CMK (cell line): Measurements from ENCODE around the gene TSN.
"Not testable (repeated sequence)": the region's sequence is repeated elsewhere in the genome, so short reads cannot be mapped to it uniquely, and the experiment has no call there.

Experiments used
- DNase-seq: peaks from one replicate; pipeline ENCODE4 v3.0.0-alpha.2; 2010; ENCODE audit warnings: low read depth

TSN gene

DNA sequence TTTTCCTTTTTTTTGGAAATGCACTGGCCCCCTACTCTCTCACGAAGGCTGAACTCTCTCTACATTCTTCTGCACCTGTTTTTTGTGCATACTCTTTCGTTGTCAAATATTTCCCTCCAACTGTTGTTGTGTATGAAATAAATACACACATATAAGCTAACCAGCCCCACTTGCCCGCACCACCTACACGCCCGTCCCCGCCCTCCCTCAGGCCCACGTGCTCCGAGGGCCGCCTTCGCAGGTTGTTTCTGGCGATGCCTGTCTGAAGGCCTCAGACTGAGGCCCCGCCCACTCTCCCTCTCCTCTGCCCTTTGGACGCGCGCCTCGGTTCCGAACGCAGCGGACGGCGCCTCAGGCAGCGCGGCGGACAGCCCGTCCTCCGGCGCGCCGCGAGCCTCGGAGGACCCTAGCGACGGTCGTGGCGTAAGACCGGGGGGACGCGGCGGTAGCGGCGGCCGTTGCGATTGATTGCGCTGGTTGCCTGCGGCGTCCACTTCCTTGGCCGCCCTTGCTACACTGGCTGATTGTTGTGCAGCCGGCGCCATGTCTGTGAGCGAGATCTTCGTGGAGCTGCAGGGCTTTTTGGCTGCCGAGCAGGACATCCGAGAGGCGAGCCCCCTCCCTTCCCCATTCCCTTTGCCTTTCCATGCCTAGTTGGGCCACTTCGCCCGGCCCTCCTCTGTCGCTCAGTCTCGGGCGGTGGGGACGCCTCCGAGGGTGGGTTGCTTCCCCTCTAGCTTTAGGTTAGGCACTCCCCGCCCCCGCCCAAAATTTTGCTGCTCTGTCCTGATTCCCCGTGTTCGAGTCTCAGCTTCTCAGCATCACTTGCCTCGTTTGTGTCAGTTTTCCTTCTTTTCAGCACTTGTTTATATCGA is at the start of gene TSN:
Gene TSN (plus strand): TSS at position 415 of the 875 bp plus-strand sequence. CDS start 129 bp downstream, at position 544.
- peak; percentile 89 for DNase-seq

DNA sequence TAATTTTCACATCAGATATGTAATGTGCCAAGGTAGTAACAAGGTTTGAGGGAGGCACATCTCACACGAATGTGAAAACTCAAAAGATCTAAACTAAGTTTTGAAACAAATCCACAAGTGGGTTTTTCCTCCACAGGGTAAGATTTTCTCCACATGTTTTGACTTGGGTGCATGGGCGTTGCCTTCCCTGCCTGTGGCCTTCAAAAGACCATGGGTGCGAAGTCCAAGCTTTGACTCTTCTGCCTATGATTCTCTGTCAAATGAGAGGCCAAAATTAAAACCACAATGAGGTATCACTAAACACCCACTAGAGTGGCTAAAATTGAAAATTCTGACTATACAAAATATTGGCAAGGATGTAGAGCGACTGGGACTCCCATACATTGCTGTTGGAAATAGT is 49.5 kb upstream of the TSN start:
- no peak for DNase-seq

DNA sequence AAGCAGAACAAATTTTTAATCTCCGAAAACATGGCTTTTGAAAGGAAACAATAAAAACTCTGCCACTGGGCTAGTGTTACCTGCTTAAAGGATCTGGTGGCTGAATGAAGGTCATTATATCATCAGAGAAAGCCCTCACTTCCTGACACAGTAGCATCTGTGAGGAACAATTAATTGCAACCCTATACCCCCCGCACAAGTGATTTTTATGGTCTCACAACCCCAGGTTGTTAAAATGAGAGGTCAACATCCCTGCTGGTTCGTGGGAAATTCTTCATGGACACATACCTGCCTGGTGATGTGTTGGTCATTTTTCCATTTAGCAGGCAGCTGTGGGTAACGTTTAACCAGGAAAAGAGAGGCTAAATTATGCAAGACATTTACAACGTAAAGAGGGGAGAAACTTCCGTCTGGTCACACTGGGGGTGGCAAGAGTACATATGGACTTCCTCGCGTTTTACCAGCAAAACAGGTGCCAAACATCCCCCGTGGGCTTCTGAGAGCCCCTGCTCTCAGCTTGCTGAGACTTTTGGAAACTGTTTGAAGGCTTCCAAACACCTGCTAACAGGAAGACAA is 48.0 kb upstream of the TSN start:
- DNase-seq, result no peak

DNA sequence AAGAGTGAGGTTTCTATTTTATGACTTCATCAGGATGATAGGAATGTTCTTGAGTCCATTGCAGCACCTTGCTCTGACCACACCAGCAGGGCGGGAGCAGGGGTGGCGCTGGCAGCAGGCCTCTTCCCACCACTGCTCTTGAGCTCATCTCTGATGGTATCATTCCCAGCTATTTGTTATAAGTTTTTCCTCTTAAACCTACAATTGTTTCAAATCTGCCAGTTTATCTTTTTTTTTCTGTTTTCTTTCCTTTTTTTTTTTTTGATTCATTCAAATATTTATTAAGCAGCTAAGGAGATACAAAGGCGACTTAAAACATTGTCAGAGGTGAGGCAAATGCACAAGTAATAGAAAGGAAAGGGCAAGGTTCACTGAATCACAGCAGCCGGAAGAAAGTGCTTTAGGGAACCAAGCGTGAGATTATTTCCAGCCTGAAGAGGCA is 47.5 kb upstream of the TSN start:
- DNase-seq, result no peak

DNA sequence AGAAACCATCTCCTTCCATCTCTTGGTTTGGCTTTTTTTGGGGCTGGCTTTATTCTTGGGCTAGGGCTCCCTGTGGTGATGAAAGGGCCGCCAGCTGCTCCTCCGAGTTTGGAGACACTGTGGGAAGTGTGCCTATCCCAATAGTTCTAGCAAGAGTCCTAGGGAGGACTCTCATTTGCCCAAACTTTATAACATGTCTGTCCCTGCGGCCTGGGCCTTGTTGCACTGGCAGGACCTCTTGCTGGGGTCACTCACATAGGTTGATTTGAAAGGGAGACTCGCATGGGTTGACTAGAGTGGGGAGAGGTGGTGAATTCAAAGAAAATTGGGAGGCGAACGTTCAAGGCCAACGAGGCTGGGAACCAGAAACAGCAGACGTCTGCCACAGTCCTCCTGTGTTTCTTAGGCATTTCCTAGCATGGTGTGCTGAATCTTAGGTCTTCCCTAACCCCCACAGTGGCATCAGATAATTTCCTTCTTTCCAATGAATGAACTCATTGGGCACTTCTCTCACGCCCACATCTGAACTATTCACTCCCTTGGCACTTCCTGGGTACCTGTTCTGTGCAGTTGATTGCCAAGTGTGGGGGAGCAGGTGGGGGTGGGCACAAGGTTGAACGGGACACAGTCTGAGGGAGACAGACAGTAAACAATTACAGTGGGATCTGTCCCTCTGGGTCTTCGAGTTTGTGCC is 45.5 kb upstream of the TSN start:
- DNase-seq, result no peak

DNA sequence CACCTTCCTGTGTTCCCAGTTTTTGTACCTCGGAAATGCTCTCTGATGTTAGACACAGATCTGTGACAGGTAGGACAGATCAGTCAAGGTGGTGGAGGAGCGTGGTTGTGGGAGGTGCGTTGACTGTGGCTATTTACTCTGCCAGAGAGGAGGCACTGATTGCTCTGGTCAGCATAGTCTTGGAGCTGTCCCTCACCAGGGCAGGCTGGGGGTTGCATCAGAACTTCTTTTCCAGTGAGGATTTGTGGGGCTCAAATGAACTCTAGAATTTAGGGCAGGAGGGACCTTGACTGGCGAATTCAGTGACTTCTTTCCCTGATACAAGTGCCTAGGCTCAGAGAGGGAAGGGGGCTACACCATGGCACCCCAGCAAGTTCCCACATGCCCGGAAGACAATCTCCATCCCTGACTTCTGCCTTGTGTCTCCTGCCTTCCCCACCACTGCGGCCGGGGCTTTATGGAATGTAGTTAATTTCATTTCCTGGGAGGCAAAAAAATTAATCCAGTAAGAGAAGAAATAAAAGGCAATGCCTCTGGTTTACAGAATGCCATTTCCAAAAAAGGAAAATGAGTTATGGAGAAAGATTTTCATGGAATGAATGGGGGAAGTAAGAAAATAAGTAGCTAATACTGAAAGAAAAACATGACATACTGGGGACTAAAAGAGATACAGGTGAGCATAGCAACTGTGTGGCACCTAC is 44.8 kb upstream of the TSN start:
- no peak for DNase-seq

DNA sequence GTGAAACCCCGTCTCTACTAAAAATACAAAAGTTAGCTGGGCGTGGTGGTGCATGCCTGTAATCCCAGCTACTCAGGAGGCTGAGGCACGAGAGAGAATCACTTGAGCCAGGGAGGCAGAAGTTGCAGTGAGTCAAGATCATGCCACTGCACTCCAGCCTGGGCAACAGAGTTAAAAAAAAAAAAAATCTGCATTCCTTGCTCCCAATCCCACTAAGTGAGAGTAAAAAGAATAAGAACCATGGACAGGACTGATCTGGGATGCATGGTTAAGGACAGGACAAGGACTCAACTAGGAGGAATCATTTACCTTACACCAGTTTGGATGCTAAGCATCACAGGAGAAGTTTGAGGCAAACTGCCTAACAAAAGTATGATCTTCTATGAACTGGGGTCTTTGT is 44.0 kb upstream of the TSN start:
- DNase-seq, result not testable (repeated sequence)

DNA sequence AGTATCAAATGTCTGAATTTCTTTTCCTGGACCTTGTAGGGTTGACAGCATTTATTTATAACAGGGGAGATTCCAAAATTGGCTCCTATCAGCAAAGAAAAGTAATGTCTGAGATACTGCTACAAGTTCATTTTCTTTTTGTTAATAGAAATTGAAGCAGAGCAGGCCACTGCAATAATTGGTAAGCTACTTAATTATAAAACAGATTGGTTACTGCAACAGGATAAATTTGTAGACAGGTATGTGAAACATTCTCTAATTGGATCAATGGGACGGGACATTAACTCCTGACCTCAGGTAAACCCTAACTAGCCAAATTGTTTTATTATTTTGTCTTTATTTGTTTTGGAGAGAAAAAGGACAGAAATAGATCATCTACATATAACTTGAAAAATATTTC is 39.3 kb upstream of the TSN start:
- DNase-seq, result no peak

DNA sequence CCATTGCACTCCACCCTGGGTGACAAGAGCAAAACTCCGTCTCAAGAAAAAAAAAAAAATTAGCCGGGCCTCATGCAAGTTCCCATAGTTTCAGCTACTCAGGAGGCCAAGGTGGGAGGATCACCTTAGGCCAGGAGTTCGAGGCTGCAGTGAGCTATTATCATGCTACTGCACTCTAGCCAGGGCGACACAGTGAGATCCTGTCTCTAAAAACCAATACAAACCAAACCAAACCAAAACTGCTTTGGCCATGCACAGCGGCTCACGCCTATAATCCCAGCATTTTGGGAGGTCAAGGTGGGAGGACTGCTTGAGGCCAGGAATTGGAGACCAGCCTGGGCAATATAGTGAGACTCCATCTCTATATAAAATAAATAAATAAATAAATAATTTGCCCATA is 37.9 kb upstream of the TSN start:
- no peak for DNase-seq

DNA sequence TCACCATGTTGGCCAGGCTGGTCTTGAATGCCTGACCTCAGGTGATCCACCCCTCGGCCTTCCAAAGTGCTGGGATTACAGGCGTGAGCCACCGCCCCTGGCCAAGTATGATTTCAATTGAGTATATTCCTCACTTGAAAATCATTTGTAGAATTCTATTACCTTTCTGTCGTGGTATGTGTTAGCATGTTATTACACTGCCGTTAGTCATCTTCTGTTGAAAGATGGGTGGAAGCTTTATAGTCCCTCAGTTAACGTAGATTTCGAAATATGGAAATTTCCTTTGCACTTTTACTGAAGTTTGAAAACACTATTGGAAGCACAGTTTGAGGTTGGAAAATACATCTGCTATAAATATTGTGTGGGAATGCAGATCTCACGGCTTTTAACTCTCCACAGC is 33.5 kb upstream of the TSN start:
- DNase-seq, result no peak

DNA sequence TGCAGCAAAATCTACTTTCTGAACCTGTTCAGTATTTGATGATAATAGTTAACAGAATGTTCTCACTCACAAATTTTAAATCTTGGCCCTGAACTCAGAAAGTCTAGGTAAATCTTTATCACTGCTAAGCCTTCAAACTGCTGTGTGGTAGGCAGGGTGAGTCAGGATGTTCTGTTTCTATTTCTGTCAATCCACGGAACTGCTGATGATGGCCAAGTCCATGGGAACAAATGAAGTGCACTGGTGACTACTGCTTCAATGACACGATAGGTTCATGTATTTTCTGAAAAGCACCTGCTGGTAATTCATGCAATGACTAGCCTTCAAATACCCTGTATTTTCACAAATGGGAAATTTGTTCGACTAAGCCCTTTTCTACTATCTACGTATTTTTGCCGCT is 33.0 kb upstream of the TSN start:
- no peak for DNase-seq

DNA sequence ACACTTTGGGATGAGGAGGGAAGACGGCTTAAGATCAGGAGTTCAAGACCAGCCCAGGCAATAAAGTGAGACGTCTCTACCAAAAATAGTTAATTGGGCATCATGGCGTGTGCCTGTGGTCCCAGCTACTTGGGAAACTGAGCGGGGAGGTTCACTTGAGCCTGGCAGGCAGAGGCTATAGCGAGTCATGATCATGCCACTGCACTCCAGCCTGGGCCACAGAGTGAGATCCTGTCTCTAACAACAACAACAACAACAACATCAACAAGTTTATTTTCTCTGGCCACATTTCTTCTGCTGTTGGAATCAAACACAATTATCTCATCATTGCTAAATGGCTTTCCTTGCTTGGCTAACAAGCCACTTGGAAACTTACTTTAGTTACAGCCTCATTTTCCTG is 32.1 kb upstream of the TSN start:
- no peak for DNase-seq

DNA sequence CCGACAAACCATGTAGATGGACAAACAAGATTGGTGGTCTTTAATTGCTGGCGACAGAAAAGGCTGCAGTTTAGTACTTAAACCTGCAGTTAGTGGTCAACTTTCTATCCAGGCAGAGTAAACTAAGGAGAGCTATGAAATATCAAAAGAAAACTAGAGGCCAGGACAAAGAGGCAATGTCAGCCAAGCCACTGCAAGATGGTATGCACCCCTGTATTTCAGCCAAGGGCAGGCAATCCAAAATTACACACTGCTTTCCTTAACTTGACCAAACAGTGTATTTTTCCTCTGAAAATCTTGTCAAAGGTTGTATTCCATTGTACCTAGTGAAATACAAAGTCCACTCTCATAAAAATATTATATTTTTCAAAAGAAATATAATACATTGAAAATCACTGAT is 28.1 kb upstream of the TSN start:
- DNase-seq, result no peak

DNA sequence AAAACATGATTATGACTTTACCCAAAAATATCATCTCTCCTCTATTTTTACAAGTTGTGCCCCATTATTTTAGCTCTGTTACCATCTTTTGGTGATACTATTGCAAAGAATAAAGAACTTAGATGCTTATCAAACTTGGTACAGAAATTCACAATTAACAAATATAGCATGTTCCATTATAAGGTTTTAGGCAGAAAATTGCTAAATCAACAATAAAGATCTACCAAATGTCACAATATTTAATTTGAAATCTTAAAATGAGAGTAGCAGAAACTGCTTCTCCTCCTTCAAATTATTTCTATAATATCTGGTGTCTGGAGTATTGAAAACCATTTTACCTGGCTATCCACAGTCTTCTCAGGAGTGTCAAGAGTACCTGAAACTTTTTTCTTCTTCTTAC is 27.5 kb upstream of the TSN start:
- no peak for DNase-seq

DNA sequence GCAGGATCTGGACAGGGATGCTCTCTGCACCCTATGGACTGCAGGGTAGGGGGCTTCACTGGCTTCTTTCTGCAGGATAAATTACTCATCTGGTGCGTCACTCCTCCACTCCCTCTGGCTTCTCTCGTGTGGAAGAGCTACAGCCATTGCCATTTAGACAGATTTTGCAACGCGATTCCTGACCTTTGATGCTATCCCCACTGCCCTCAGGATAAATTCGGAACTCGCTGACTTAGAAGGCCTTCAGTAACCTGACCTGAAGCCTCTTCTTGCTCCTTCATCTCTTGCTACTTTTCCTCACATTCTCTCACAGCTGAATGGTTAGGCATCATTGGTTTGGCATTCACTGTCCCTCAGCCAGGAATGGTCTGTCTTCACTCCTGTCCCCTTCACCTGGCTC is 24.1 kb upstream of the TSN start:
- DNase-seq, result no peak

DNA sequence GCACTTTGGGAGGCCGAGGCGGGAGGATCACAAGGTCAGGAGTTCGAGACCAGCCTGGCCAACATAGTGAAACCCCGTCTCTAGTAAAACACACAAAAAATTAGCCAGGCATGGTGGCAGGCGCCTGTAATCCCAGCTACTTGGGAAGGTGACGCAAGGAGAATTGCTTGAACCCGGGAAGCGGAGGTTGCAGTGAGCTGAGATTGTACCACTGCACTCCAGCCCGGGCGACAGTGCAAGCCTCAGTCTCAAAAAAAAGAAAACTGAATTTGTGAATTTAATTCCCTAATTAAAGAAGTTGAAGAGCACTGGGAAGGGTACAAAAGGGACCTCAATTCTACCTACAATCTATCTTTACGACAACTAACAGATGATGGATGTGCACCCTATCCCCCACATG is 20.9 kb upstream of the TSN start:
- DNase-seq, result not testable (repeated sequence)

DNA sequence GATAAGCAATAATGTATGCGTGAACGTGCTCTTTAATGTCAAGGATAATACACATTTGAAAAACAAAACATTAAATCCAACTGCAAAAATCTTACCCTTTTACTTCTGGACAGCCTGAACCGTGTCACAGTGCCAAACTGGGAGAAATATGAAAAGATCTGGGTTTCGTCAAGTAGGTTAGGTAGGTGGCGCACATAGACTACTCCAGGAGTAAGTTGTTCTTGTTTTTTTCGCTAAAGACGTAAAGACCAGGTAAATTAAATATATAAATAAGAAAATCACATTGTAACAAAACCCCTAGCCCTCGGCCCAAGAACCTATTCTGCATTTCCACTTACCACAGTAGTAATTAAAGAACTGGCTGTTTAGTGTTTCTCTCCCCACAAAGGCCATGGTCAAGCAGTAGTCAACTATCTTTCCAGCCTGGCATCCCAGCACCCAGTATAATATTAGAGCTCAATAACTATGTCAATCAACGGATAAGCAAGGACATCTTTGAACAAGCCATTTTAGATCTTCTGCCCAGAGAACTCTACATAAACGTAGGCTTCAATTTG is 19.9 kb upstream of the TSN start:
- DNase-seq, result no peak

DNA sequence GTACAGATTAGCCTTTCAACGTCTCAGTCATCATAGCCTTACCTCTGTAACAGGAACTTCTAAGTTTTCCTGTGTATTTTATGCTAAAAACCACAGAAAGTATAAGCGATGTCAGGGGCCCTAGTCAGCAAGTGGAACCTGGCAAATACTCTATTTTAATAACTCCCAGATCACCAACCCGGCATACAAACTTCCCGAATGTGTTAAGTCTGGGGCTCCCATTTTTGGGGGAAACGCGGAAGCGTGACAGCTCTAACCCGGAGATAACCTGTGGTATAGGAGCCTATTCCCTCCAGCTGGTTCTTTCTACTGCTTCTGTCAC is 19.4 kb upstream of the TSN start:
- no peak for DNase-seq

DNA sequence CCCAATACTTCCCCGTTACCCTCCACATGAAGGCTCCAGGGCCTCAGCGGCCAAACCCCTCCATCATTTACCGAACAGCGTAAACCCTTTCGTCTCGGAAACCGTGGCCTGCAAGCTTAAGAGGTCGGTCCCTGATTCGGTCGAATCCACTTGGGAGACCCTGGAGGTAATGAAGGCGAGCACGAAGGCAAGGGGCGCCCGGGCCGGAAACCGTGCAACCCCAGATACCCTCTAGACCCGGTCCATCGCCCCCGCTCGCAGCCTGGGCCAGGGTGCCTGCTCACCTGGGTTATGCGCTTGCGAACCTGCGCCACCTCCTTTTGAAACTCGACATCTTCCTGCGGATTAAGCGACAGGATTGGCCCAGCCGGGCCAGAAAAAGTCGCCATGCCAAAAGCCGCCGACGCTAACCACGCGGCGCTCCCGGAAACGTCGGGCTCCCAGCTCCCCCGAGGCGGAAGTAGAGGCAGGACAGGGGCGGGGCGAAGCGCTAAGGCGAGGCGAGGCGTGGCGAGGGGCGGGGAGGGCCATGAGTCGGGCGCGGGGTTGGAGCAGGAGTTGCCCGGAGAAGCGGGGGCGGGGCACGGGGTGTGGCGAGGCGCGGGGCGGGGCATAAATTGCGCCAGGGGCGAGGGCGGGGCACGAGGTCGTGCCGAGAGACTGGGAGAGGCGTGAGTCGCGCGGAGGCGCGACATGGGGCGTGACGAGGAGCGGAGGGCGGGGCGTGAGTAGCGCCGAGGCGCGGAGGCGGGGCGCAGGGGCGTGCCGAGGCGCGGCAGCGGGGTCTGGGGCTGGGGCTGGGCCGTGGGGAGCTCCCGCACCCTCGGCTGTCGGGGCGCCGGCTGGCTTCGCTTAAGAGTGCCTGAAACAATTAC is 18.8 kb upstream of the TSN start, which contains the start of gene NIFK:
Gene NIFK (minus strand): TSS at position 414 of the 875 bp plus-strand sequence. CDS start 25 bp downstream, at position 389.
- DNase-seq, result peak; percentile 84

DNA sequence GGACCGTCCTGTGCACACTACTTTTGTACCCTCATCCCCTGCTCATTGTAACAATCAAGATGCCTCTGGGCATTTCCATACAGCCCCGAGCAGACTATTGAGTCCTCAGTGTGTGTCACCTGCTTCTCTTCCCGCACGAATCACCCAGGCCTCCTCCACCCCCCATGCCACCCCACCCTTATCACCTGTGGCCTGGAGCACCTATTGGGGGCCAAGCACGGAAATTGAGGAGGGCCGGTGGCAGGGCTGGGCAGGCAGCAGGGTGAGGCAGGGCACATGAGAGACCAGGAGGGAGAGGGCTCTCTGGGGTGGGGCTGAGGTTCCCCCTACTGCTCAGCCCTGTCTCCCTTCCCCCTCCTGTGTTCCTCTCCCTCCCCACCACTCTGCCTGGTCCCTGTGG is 14.5 kb upstream of the TSN start:
- no peak for DNase-seq

DNA sequence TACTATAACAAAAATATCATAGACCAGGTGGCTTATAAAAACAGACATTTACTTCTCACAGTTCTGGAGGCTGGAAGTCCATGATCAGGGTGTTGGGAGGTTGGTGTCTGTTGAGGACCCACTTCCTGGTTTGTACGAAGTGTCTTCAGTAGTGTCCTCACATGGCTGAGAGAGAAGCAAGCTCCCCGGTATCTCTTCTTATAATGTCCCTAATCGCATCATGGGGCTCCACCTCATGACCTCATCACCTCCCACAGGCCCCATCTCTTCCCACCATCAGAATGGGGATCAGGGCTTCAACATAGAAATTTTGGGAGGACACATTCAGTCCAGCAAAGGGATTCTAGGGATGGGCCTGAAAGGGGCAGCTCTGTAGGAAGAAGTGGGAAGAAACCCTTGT is 14.0 kb upstream of the TSN start:
- DNase-seq, result no peak
